Keratinocyte (primary cell): ENCODE results near the gene LPAR1.

ENCODE experiments used
- EZH2 ChIP-seq: IDR thresholded peaks from one replicate; pipeline ENCODE4 v1.6.1; 2012; ENCODE audit warnings: inconsistent platforms, mild to moderate bottlenecking, low read length, moderate library complexity
- TF ChIP-seq, protein P1 (sequence below), 3 experiments: IDR thresholded peaks in 1 of 3; conservative IDR thresholded peaks in 1 of 3; optimal IDR thresholded peaks in 1 of 3; 2 replicates in 2 of 3; 3 replicates in 1 of 3; pipeline versions ENCODE3 to v1.5.1; 2011; ENCODE audit warnings: low read length in 3 of 3, mild to moderate bottlenecking in 3 of 3, moderate library complexity in 2 of 3, control low read depth in 1 of 3, inconsistent platforms in 1 of 3; ENCODE audit not compliant: insufficient read depth in 2 of 3; ENCODE audit errors: extremely low read depth in 1 of 3

DNA sequence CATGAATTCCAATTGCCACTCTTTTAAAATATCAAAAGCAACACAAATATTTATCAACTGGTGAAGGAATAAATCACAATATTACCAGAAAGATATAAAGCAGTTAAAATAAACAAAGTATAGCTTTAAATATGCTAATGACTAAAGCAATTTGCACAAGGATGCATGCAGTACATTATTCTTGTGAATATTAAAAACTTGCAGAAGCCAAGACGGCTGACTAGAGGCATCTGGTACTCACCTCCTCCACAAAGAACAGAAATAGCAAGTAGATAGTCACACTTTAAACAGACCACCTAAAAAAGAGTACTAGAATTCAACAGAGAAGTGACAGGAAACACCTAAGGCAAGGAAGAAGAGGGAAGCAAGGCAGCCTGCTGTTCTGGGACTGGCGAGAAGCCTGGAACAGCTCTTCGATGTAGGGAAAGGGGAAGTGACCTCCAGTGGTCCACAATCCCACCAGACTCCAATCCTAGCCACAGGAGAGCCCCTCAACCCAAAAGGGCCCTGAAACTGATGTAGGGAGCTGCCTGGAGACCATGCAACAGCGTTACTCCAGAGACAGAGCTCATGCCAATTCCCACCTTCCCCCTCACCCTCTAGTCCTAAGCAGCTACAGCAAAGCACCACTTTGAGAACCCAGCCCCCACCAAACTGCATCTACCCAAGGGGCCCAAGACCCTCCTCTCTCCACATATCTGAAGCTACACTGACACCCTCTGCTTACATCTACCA, 86.3 kb downstream of the LPAR1 start:
- TF ChIP-seq, protein P1, sequence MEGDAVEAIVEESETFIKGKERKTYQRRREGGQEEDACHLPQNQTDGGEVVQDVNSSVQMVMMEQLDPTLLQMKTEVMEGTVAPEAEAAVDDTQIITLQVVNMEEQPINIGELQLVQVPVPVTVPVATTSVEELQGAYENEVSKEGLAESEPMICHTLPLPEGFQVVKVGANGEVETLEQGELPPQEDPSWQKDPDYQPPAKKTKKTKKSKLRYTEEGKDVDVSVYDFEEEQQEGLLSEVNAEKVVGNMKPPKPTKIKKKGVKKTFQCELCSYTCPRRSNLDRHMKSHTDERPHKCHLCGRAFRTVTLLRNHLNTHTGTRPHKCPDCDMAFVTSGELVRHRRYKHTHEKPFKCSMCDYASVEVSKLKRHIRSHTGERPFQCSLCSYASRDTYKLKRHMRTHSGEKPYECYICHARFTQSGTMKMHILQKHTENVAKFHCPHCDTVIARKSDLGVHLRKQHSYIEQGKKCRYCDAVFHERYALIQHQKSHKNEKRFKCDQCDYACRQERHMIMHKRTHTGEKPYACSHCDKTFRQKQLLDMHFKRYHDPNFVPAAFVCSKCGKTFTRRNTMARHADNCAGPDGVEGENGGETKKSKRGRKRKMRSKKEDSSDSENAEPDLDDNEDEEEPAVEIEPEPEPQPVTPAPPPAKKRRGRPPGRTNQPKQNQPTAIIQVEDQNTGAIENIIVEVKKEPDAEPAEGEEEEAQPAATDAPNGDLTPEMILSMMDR (optimal IDR thresholded peaks at IDR 0.05 in 1 of 3, IDR thresholded peaks at IDR 0.05 in 1 of 3, conservative IDR thresholded peaks at IDR 0.05 in 1 of 3; ENCODE audit: extremely low read depth in 1 of 3, insufficient read depth in 2 of 3, low read length in 3 of 3), result no peak
- TF ChIP-seq EZH2, result no peak
